ENCODE data around the gene SIK2.
"Not testable (repeated sequence)": the region's sequence is repeated elsewhere in the genome, so short reads cannot be mapped to it uniquely, and the experiment has no call there.

The SIK2 gene

DNA sequence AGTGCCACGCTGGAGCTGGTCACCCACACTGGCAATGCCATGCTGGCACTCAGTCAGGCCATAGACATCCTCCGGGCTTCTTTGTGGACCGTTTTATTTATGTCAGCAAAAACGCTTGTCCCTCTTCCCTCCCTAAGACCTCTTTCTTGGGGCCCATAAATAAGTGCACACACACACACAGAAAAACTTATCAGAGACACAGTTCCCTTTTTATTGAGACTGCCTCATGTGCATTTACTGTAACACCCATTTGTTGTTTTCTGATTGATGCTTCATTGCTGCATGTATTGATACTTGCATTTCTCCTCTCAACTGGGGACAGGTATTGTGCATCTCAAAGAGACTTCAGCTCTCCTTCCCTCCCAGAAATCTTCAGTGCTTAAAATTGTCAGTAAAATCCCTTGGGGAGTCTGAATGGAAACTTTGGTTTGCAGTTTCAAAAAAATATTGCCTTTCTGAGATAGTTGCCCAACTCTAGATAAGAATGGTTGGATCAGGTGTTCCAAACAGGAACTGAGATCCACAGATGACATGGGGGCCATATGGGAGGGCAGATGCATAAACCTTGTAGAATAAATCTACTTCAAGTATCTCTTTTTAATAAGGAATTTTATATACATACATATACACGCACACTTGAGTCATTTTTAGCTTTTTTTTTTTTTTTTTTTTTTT is 113.0 kb downstream of the SIK2 start:
- no peak for ATAC-seq (ENCODE audit: insufficient read depth, low read depth)
- Histone ChIP-seq H3K27me3 (ENCODE audit: insufficient read depth, low read length, poor library complexity) (no peaks in the 10 kb centered on the region), H3K79me2 (ENCODE audit: insufficient read depth, low read length) (no peaks in the 10 kb centered on the region), H2AFZ (ENCODE audit: low read depth, low read length) (no peak overlapping the region), H4K20me1 (ENCODE audit: insufficient read depth, low read length) (no peaks in the 10 kb centered on the region; the same call in 1 of the 2 replicates), H3K9me3 (ENCODE audit: insufficient read depth, low read length, severe bottlenecking) (no peaks in the 10 kb centered on the region), H3K4me3 (ENCODE audit: low read depth in 1 of 2, low read length in 2 of 2) (no peak overlapping the region), H3K4me1 (ENCODE audit: insufficient read depth, low read length) (no peaks in the 10 kb centered on the region), H3K4me2 (ENCODE audit: insufficient read depth, low read length) (no peak overlapping the region), H3K9ac (ENCODE audit: low read depth, low read length) (no peak overlapping the region), H3K27ac (ENCODE audit: low read length) (no peak overlapping the region), H3K36me3 (ENCODE audit: insufficient read depth, low read length) (peaks cover 65% of the 10 kb centered on the region)
- TF ChIP-seq, protein P1, sequence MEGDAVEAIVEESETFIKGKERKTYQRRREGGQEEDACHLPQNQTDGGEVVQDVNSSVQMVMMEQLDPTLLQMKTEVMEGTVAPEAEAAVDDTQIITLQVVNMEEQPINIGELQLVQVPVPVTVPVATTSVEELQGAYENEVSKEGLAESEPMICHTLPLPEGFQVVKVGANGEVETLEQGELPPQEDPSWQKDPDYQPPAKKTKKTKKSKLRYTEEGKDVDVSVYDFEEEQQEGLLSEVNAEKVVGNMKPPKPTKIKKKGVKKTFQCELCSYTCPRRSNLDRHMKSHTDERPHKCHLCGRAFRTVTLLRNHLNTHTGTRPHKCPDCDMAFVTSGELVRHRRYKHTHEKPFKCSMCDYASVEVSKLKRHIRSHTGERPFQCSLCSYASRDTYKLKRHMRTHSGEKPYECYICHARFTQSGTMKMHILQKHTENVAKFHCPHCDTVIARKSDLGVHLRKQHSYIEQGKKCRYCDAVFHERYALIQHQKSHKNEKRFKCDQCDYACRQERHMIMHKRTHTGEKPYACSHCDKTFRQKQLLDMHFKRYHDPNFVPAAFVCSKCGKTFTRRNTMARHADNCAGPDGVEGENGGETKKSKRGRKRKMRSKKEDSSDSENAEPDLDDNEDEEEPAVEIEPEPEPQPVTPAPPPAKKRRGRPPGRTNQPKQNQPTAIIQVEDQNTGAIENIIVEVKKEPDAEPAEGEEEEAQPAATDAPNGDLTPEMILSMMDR (IDR thresholded peaks at IDR 0.05; ENCODE audit: borderline replicate concordance, extremely low read depth, low read length, poor library complexity, severe bottlenecking), result no peak
- no peak for TF ChIP-seq EZH2 (IDR thresholded peaks at IDR 0.05; ENCODE audit: borderline replicate concordance, low read depth, low read length, severe bottlenecking)
- no peak for DNase-seq

DNA sequence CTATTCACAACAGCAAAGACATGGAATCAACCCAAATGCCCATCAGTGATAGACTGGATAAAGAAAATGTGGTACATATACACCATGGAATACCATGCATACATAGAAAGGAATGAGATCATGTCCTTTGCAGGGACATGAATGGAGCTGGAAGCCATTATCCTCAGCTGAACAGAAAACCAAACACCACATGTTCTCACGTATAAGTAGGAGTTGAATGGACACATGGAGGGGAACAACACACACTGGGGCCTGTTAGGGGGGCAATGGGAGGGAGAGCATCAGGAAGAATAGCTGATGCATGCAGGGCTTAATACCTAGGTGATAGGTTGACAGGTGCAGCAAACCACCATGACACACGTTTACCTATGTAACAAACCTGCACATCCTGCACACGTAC is 115.4 kb downstream of the SIK2 start:
- H3K9me3 ChIP-seq (ENCODE audit: insufficient read depth, low read length, severe bottlenecking); H3K9ac ChIP-seq (ENCODE audit: low read depth, low read length); H3K27ac ChIP-seq (ENCODE audit: low read length); H3K4me2 ChIP-seq (ENCODE audit: insufficient read depth, low read length); H3K79me2 ChIP-seq (ENCODE audit: insufficient read depth, low read length); H3K4me1 ChIP-seq (ENCODE audit: insufficient read depth, low read length); H3K27me3 ChIP-seq (ENCODE audit: insufficient read depth, low read length, poor library complexity); H3K4me3 ChIP-seq (ENCODE audit: low read depth in 1 of 2, low read length in 2 of 2); DNase-seq; H2AFZ ChIP-seq (ENCODE audit: low read depth, low read length); ATAC-seq (ENCODE audit: insufficient read depth, low read depth); H4K20me1 ChIP-seq (ENCODE audit: insufficient read depth, low read length): not testable (repeated sequence)
- peaks cover 73% of the 10 kb centered on the region for H3K36me3 ChIP-seq (ENCODE audit: insufficient read depth, low read length)

DNA sequence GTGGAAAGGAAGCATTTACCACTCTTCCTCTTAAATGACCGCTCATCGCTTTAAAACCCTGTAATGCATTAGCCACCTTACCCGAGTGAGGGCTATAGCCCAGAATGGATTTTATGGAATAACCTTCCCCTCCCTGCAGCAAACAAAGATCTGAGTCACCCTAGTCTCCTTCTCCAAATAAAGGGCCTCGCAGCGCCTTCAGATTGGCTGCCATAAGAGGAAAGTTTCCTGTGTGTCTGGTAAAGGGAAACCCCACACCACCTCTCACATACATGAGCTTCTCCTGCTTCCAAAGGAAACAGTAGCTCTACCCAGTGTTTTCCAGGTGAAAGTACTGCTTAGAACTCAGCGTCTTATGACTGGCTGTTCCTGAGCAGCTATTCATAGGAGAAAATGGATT is 116.2 kb downstream of the SIK2 start:
- ATAC-seq (ENCODE audit: insufficient read depth, low read depth), result no peak
- Histone ChIP-seq H3K27me3 (ENCODE audit: insufficient read depth, low read length, poor library complexity) (no peaks in the 10 kb centered on the region), H3K4me3 (ENCODE audit: low read depth in 1 of 2, low read length in 2 of 2) (no peak overlapping the region), H3K27ac (ENCODE audit: low read length) (no peak overlapping the region), H3K9me3 (ENCODE audit: insufficient read depth, low read length, severe bottlenecking) (no peaks in the 10 kb centered on the region), H3K4me1 (ENCODE audit: insufficient read depth, low read length) (no peaks in the 10 kb centered on the region), H2AFZ (ENCODE audit: low read depth, low read length) (no peak overlapping the region), H3K79me2 (ENCODE audit: insufficient read depth, low read length) (no peaks in the 10 kb centered on the region), H3K36me3 (ENCODE audit: insufficient read depth, low read length) (peaks cover 79% of the 10 kb centered on the region), H4K20me1 (ENCODE audit: insufficient read depth, low read length) (no peaks in the 10 kb centered on the region; the same call in 1 of the 2 replicates), H3K4me2 (ENCODE audit: insufficient read depth, low read length) (no peak overlapping the region), H3K9ac (ENCODE audit: low read depth, low read length) (no peak overlapping the region)
- no peak for DNase-seq
- TF ChIP-seq, protein P1 (IDR thresholded peaks at IDR 0.05; ENCODE audit: borderline replicate concordance, extremely low read depth, low read length, poor library complexity, severe bottlenecking), result no peak

DNA sequence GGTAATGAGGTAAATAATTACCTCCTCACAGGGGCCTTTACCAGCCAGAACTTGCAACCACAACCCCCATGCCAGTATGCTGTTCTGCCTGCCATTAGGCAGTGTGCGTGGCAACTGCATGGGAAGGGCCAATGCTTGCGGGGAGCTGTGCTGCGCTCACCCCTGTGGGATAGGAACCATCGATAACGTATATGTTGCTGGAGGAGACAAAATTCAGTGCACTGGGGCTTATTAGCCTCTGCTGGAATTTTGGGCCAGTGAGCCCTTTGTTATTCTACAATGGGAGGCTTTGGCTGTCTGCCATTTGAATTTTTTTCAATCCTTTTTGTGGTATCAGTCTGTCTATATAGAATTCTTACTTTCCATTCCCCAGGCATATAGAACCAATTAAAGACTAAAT is 116.6 kb downstream of the SIK2 start:
- H3K27me3 ChIP-seq (ENCODE audit: insufficient read depth, low read length, poor library complexity), result no peaks in the 10 kb centered on the region
- H3K9ac ChIP-seq (ENCODE audit: low read depth, low read length), result no peak overlapping the region
- DNase-seq, result no peak
- H3K4me1 ChIP-seq (ENCODE audit: insufficient read depth, low read length), result no peaks in the 10 kb centered on the region
- peaks cover 82% of the 10 kb centered on the region for H3K36me3 ChIP-seq (ENCODE audit: insufficient read depth, low read length)
- H2AFZ ChIP-seq (ENCODE audit: low read depth, low read length), result no peak overlapping the region
- no peaks in the 10 kb centered on the region for H3K79me2 ChIP-seq (ENCODE audit: insufficient read depth, low read length)
- no peaks in the 10 kb centered on the region for H3K9me3 ChIP-seq (ENCODE audit: insufficient read depth, low read length, severe bottlenecking)
- H3K27ac ChIP-seq (ENCODE audit: low read length), result no peak overlapping the region
- H3K4me3 ChIP-seq (ENCODE audit: low read depth in 1 of 2, low read length in 2 of 2), result no peak overlapping the region
- H4K20me1 ChIP-seq (ENCODE audit: insufficient read depth, low read length), result no peaks in the 10 kb centered on the region; the same call in 1 of the 2 replicates
- no peak for ATAC-seq (ENCODE audit: insufficient read depth, low read depth)
- no peak for TF ChIP-seq EZH2 (IDR thresholded peaks at IDR 0.05; ENCODE audit: borderline replicate concordance, low read depth, low read length, severe bottlenecking)
- TF ChIP-seq, protein P1 (IDR thresholded peaks at IDR 0.05; ENCODE audit: borderline replicate concordance, extremely low read depth, low read length, poor library complexity, severe bottlenecking), result no peak
- H3K4me2 ChIP-seq (ENCODE audit: insufficient read depth, low read length), result no peak overlapping the region

All from DND-41 (cell line).